GM18873 (cell line): Measurements from ENCODE around the gene PLB1.

Experiments used
- ATAC-seq: cut with Tn5 transposase; IDR thresholded peaks from one replicate; pipeline ENCODE4 v1.9.1; 2021; ENCODE audit warnings: mild to moderate bottlenecking, moderate library complexity, moderate number of reproducible peaks; ENCODE audit not compliant: unreplicated experiment, low FRiP score

Gene PLB1

DNA sequence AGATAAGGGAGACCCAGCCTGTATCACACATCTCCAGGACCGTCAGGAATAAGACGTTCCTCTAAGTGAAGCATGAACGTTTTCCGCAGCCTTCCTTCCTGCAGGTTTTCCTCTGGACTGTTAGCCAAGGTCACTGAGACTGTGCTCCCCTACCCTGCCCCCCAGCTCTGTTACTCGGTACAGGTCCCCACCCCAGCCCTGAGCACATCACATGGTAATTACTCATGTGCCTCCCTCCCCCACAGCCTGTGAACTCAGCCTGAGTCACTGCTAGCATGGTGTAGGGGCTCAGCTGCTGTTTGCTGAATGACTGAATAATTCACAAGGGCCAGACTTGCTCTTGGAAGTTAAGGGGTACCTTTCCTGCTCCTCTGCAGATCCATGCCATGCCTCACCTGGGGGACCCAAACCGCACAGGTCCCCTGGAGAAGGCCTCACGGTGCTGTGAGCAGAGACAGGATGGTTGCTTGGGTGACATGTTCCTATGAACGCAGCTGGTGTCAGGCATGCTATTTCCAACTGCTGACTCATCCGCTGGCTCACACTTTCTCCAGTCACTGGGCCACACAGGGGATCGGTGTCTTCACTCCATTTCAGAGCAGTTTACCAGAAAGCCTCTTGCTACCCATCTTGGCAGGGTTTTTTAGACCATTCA lies 88.2 kb downstream of the PLB1 start:
- ATAC-seq = no peak

- no peak for ATAC-seq
Observed at GRCh38 chr2:28586867-28587266, 91.0 kb downstream of the PLB1 start.

GRCh38 chr2:28587526-28588291 lies 91.8 kb downstream of the PLB1 start:
- ATAC-seq = no peak

GRCh38 chr2:28588292-28588670 lies 92.4 kb downstream of the PLB1 start:
- ATAC-seq = no peak

DNA sequence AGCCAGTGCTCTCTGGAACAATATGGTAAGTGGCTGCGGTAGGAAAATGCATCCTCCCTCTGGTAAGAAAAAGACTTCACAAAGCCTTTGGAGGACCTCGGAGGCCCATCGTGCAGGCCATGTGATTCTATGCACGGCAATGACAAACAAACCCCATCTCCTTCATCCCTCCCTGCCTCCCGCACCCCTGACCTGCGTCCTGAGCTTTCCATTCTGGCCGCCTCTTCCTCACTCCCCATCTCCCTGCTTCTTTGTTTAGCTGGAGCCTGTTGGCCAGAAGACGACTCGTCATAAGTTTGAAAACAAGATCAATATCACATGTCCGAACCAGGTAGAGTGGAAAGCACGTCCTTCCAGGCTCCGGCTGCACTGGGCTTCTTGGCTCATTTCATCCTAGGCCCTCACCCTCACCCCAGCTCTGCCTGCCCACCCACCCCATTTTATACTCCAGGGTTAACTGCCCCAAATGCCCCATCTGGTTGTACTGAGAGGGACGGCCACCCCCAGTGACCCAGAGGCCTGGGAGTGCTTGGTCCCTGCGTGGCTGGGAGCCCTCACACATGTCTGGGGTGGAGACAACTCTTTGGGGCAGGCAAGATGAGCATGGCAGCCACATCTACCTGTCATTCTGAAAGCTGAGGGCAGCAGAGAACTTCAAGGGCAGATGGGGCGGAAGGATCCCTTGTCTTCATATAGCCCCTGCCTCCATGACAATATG lies 94.0 kb downstream of the PLB1 start:
- ATAC-seq = no peak

DNA sequence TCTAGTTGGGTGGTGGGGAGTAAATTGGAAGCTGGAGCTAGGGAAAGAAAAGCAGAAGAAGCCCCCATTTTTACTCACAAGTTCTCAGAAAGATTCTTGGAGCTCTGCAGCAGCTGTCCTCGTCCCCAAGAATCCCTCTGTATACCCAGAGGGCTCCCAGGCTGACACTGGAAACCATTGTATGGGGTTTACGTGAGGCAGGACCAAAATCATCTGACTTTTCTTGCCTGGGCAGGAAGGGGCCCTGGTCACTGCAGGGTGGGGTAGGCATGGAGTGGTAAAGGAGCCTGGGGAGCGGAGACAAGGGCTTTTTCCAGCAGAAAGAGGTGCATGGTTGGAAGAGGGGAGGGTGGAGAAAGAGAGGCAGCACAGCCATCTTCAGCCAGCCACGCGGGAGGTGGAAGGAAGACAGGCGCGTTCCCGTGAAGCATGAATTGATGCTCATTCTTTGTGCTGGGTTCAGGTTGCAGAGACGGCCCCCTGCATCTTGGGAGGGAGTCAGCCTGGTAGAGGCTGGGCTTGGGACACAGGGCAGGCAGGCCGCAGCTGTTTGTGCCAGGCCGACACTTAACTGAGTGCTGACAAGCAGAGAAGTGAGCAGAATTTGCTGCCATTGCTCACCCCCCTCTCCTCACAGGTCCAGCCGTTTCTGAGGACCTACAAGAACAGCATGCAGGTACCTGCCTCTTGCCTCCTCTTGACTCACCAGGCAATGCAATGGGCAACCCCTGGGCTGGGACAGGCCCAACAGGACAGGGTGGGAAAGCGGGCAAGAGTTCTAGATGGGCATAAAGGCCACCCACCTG lies 94.8 kb downstream of the PLB1 start:
- no peak for ATAC-seq

GRCh38 chr2:28591711-28592335 lies 96.0 kb downstream of the PLB1 start:
- ATAC-seq = no peak

- ATAC-seq = no peak
Observed at GRCh38 chr2:28592481-28592880, 96.6 kb downstream of the PLB1 start.

DNA sequence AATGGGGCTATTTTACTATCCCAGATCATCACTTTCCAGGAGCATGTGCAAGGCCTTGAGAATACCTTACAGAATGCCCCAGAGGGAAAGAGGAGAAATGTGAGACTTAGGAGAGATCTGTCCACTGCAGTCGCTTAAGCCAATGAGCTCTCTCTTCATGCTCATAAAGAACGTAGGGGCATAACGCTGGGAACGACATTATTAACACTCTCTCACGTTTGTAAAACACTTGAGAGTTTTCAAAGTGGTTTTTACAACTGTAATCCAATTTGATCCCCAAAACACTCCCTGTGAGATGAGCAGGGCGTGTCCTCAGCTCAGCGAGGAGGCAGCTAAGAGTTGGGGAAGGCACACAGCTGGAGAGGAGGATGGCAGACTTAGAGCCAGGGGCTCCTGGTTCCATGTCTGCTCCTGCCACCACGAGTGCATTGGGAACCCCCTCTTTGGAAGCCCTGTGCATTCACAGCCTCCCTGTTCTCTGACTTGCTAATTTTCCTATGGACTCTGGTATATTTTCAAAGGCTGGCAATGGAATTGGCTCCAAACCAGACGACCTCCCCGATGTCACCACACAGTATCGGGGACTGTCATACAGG lies 97.4 kb downstream of the PLB1 start:
- ATAC-seq = no peak

DNA sequence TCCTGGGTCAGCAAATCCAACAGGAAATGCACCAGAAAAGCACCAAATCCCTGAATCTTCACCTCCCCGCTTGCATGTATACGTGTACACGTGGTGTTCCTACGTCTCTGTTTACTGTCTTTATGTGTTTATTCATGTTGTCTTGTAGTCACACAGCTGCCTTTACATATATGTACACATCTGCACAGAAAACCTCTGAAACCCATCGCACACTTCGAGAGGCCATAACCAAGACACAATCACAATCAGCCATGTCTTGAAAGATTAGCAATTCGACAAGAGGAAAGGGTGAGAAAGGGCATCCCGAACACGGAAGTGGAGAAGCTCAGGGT lies 98.1 kb downstream of the PLB1 start:
- no peak for ATAC-seq

DNA sequence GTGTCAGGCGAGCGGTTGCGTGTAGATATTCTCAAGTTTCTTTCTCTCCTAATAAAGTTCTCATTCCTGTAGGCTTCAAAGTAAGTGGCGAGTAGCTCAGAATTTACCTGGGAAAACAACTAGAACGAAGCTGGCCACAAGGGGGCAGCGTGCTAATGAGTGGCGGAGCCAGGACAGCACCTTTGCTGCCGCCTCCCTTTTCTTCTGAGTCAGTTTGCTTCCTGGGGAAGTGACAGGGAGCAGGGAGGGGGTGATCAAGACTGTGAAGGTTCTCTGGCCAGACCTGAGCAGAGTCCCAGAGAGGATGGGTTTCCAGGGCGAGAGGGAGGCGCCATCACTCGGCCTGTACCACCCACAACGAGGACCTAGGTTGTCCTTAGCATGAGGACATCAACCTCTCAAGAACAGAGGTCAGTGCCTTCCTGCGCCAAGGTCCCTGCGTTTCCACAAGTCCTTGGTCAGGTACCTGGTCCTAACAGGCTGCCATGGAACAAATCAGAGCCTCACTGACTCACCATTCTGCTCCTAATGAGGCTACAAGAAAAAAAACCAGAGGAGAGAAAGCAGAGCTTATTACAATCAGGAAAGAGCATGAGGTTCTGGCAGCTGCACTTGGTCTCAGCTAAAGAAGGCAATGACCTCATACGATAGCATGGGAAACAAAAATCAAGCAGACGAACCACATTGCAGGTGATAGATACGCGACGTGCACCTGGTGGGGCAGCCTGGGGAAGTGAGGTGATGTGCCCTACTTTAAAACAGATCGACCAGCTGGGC lies 98.7 kb downstream of the PLB1 start:
- no peak for ATAC-seq

DNA sequence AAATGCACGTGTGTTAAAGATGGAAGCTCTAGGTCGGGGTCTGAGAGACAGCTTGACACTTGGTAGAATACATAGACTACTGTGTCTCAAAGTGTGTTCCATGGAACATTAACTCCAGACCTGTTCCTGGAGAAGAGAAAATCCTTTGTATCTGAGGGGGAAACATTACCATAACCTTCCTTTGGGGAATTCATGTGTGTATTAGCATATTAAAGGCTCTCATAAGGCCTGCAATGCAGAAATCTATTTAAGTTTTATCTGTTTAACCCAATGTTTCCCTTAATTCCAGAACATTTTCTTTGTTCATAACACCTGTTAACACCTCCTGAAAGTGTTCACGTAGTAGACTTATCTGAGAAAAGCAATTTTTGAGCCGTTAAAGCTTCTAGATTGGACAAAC lies 99.5 kb downstream of the PLB1 start:
- ATAC-seq = no peak

GRCh38 chr2:28598484-28598883 lies 102.6 kb downstream of the PLB1 start:
- no peak for ATAC-seq

GRCh38 chr2:28600181-28600580 lies 104.3 kb downstream of the PLB1 start:
- no peak for ATAC-seq

DNA sequence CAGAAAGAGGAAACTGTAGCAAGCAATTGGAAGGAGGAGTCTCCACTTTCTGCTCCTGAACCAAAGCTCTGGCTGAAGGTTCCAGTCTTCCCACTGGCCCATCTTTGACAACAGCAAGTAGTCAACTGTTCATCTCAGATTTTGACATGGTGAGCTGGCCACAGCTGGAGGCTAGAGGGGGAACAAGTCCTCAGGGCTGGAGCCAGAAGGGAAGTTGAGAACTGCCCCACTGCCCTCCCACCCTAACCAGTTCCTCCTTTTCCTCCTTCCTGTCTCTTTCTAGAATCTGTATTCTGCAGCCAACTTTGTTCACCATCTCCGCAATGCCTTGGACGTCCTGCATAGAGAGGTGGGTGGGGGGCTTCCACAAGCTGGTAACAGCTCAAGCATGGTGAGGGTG lies 105.8 kb downstream of the PLB1 start:
- no peak for ATAC-seq

- no peak for ATAC-seq
Observed at GRCh38 chr2:28602136-28602660, 106.3 kb downstream of the PLB1 start.

DNA sequence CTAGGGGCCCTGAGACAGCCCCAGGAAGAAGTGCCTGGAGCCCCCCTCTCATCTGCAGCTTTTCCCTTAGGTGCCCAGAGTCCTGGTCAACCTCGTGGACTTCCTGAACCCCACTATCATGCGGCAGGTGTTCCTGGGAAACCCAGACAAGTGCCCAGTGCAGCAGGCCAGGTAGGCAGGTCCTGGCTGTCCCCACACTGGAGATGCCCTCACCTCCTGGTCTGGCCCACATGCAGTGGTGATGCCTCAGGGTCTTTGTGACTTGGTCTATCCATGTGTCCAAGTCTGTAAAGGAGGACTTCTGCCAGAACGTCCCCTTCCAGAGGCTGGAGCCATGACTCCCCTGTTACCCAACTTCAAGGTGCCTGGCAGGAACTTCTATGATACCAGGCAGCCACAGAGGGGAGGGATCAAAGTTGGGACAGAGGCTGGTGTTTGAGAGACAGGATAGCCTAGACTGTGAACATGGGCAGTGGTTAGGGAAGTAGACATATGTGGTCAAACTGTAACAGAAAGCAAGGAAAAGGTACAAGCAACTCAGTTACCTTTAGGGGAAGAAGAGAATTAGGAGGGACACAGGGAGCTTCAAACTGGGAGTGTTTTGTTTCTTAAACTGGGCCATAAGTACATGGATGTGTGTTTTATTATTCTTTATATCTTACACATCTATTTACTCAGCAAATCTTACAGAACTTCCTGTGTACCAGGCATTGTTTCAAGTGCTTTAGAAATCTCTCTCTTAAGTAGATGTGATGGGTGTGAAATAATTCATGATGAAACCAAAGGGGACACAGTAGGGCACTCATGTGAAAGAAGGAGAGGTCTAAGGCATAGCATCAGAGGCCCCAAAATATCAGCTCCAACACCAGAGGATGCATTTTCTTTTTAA lies 107.1 kb downstream of the PLB1 start:
- ATAC-seq = no peak

GRCh38 chr2:28603821-28604220 lies 108.0 kb downstream of the PLB1 start:
- no peak for ATAC-seq
